Ishikawa (cell line): ENCODE measurements around the gene SIX1.

ENCODE experiments used
- EGR1 ChIP-seq: IDR thresholded peaks from 2 replicates; pipeline ENCODE4 v1.6.1; 2012
- MAX ChIP-seq: IDR thresholded peaks from 2 replicates; pipeline ENCODE4 v1.6.1; 2012
- REST ChIP-seq: IDR thresholded peaks from 2 replicates; pipeline ENCODE4 v1.6.1; 2012; ENCODE audit warnings: low read depth, mild to moderate bottlenecking

GRCh38 chr14:60658211-60658690 lies 9.0 kb upstream of the SIX1 start:
- no peak for TF ChIP-seq EGR1
- TF ChIP-seq REST, result no peak
- no peak for TF ChIP-seq MAX
